ENCODE measurements around the gene ZNF219.

- TF ChIP-seq, protein P1, sequence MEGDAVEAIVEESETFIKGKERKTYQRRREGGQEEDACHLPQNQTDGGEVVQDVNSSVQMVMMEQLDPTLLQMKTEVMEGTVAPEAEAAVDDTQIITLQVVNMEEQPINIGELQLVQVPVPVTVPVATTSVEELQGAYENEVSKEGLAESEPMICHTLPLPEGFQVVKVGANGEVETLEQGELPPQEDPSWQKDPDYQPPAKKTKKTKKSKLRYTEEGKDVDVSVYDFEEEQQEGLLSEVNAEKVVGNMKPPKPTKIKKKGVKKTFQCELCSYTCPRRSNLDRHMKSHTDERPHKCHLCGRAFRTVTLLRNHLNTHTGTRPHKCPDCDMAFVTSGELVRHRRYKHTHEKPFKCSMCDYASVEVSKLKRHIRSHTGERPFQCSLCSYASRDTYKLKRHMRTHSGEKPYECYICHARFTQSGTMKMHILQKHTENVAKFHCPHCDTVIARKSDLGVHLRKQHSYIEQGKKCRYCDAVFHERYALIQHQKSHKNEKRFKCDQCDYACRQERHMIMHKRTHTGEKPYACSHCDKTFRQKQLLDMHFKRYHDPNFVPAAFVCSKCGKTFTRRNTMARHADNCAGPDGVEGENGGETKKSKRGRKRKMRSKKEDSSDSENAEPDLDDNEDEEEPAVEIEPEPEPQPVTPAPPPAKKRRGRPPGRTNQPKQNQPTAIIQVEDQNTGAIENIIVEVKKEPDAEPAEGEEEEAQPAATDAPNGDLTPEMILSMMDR (IDR thresholded peaks at IDR 0.05 in 2 of 3, conservative IDR thresholded peaks at IDR 0.05 in 1 of 3; ENCODE audit: control insufficient read depth in 2 of 3, extremely low read depth in 1 of 3, insufficient read depth in 1 of 3, low read depth in 3 of 3, low read length in 3 of 3) = no peak
- no peak for TF ChIP-seq FOXM1 (IDR thresholded peaks at IDR 0.05; ENCODE audit: low read depth, low read length)
- no peak for TF ChIP-seq HDAC2 (IDR thresholded peaks at IDR 0.05)
- no peak for TF ChIP-seq YY1 (IDR thresholded peaks at IDR 0.05; ENCODE audit: low read depth, low read length)
- TF ChIP-seq, protein P2, sequence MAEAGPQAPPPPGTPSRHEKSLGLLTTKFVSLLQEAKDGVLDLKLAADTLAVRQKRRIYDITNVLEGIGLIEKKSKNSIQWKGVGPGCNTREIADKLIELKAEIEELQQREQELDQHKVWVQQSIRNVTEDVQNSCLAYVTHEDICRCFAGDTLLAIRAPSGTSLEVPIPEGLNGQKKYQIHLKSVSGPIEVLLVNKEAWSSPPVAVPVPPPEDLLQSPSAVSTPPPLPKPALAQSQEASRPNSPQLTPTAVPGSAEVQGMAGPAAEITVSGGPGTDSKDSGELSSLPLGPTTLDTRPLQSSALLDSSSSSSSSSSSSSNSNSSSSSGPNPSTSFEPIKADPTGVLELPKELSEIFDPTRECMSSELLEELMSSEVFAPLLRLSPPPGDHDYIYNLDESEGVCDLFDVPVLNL (IDR thresholded peaks at IDR 0.05; ENCODE audit: low read depth, low read length) = no peak
- TF ChIP-seq MTA2 (IDR thresholded peaks at IDR 0.05; ENCODE audit: low read depth) = no peak
These were observed 51.1 kb downstream of the ZNF219 start for GRCh38 chr14:21047378-21047781.
